HTERT RPE-1 (cell line): Measurements from ENCODE around the gene HSPA1L.
"Not testable (repeated sequence)": the region's sequence is repeated elsewhere in the genome, so short reads cannot be mapped to it uniquely, and the experiment has no call there.

ENCODE experiments used
- in situ Hi-C: fragments of 300-500 bp; cut with MboI; formaldehyde crosslinking; loops from 4 replicates; pipeline ENCODE4 v1.14.3; 2020; ENCODE audit warnings: low sequenced_read_pairs

Gene HSPA1L

DNA sequence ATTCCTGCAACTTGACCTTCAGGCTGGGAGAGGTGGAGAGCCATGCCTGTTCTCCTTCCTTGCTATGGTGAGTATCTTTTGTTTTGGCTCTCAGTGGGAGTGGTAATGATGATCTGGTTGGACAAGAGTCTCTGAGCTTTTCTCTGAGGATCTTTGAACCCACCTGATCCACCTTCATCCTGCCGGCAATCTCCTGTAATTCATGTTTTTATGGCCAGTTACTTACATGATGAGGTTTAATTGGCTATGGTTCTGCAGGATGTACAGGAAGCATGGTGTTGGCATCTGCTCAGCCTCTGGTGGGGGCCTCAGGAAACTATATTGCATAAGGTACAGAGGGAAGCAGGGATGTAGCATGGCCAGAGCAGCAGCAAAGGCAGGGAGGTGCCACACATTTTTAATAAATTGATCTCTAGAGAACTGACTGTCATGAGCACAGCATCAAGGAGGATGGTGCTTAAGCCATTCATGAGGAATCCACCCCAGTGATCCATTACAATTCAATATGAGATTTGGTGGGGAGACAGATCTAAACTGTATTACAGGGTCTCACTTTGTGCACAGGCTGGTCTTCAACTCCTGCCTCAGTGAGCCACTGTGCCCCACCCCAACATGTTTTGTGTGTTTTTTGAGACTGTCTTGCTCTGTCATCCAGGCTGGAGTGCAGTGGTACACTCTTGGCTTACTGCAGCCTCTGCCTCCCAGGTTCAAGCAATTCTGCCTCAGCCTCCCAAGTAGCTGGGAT is 22.5 kb upstream of the HSPA1L start:
- in situ Hi-C loops, result no loop called here

DNA sequence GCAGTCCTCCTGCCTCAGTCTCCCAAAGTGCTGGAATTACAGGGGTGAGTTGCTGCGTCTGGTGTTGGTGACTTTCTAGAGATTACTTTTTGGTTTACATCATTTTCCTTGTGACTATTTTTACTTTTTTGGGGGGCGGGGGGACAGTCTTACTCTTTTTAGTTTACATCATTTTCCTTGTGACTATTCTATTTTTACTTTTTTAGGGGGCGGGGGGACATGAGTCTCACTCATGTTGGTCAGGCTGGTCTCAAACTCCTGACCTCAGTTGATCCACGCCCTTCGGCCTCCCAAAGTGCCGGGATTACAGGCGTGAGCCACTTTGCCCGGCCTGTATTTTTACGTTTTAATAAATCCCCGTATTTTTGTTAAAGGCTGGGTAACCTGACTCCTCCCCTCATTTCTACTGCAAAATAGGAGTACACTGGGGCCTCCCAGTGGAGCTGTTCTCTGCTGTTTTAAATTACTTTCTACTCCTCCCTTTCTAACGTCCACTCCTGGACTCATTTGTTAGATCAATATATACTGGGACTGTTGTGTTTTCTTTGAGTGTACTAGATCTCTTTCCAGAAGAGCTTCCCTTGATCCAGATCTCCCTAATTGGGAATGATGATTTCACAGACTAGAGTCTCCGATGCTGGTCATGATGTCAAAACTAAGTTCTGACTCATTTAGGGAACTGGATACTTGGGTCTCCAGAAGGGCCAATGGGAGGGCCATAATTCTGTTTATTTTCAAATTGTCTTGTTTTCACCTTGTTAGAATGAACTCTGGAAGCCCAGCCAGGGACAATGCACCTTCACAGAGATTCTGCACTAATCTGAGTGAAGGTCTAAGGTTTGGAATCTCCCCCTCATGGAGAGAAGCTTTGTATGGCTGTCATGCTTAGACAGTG is 21.6 kb upstream of the HSPA1L start:
- in situ Hi-C loops, result no loop called here

DNA sequence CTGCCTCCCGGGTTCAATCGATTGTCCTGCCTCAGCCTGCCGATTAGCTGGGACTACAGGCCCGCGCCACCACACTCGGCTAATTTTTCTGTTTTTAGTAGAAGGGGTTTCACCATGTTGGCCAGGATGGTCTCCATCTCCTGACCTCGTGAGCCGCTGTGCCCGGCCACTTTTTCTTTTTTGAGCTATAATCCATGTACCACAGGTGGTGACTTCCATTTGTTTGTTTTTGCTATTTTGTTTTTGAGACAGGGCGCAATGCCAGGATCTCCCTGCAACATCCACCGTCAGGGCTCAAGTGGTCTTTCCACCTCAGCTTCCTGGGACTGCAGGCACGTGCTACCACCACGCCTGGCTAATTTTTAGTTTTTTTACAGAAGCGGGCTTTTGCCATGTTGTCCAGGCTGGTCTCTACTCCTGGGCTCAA is 21.0 kb upstream of the HSPA1L start:
- in situ Hi-C loops, result no loop called here

DNA sequence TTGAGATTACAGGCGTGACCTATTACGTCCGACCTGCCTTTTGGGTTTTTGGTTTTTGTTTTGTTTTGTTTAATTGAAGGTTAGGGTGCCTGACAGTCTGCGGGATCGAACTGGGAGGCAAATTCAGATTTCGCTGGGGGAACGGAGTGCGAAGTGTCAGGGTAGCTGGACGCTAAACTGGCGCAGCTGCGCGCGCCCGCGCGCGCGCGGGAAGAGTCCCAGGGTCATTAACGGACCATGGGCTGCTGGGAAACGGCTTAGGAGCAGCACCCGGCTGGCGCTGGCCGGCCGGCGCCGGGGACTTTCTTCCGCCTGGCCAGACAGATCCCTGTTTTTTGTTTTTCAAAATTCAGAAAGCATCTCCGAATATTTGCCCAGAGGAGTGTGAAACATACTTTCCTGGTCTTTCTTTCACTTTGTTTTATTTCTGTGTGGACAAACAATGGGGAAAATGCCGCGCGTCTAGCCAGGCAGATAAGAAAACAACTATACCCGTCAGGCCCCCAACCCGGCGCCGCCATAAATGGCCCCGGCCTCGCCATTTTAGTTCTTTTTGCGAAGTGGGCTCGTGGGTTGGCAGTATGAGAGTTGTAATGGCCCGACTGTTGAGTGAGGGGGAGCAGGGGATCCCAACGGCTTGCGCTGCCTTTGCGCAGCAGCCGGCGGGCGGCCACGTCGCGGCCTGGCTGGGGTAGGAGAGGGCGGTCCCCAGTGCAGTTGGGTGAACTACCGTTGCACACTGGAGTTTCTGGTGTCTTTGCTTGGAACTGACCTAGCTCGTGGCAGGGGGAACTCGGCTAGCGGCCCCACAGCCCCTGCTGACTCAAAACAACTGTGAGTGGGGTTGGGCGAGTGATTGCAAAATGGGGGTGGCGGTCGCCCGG is 19.5 kb upstream of the HSPA1L start:
- in situ Hi-C loops, result no loop called here

DNA sequence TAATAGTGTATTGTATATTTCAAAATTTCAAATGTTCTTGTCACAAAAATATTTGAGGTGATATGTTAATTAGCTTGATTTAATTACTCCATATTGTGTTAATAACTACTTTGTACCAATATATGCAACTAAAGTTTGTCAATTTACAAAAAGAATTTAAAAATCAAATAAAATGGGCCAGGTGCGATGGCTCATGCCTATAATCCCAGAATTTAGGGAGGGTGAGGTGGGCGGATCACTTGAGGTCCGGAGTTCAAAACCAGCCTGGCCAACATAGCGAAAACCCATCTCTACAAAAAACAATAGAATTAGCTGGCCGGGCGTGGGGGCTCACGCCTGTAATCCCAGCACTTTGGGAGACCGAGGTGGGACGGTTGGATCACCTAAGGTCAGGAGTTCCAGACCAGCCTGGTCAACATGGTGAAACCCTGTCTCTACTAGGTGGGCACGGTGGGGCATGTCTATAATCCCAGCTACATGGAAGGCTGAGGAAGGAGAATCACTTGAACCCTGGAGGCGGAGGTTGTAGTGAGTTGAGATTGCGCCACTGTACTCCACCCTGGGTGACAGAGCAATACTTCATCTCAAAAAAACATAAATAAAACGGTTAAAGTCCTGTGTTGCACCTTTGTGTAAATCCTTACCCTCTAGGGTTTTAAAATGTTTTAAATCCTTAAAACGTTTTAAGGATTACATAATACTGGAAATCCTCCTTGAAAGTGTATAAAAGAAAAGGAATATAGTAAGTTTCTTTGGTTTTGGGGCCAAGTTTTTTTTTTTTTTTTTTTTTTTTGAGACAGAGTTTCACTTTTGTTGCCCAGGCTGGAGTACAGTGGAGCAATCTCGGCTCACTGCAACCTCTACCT is 16.5 kb upstream of the HSPA1L start:
- in situ Hi-C loops, result no loop called here

DNA sequence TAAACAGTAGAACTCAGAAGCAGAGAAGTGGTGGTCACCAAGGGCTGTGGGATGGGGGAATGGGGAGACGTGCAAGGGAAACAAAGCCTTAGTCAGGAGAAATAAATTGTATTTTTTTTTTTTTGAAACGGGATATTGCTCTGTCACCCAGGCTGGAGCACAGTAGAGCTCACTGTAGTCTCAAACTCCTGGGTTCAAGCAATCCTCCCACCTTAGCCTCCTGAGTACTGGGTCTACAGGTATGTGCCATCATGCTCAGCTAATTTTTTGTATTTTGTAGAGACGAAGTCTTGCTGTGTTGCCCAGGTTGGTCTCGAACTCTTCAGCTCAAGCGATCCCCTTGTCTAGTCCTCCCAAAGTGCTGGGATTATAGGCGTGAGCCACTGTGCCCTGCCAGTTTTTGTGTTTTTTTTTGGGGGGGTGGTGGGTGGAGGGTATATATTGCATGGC is 15.8 kb upstream of the HSPA1L start:
- in situ Hi-C loops, result no loop called here

DNA sequence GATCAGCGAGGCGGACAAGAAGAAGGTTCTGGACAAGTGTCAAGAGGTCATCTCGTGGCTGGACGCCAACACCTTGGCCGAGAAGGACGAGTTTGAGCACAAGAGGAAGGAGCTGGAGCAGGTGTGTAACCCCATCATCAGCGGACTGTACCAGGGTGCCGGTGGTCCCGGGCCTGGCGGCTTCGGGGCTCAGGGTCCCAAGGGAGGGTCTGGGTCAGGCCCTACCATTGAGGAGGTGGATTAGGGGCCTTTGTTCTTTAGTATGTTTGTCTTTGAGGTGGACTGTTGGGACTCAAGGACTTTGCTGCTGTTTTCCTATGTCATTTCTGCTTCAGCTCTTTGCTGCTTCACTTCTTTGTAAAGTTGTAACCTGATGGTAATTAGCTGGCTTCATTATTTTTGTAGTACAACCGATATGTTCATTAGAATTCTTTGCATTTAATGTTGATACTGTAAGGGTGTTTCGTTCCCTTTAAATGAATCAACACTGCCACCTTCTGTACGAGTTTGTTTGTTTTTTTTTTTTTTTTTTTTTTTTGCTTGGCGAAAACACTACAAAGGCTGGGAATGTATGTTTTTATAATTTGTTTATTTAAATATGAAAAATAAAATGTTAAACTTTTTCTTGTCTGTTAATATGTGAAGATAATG is 14.7 kb upstream of the HSPA1L start:
- in situ Hi-C loops, result no loop called here

DNA sequence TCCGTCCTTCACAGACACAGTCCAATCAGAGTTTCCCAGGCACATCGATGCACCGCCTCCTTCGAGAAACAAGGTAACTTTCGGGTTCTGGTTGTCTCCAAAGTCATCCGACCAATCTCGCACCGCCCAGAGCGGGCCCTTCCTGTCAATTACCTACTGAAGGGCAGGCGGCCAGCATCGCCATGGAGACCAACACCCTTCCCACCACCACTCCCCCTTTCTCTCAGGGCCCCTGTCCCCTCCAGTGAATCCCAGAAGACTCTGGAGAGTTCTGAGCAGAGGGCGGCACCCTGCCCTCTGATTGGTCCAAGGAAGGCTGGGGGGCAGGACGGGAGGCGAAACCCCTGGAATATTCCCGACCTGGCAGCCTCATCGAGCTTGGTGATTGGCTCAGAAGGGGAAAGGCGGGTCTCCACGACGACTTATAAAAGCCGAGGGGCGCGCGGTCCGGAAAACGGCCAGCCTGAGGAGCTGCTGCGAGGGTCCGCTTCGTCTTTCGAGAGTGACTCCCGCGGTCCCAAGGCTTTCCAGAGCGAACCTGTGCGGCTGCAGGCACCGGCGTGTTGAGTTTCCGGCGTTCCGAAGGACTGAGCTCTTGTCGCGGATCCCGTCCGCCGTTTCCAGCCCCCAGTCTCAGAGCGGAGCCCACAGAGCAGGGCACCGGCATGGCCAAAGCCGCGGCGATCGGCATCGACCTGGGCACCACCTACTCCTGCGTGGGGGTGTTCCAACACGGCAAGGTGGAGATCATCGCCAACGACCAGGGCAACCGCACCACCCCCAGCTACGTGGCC is 12.4 kb upstream of the HSPA1L start, which contains the start of gene HSPA1B:
Gene HSPA1B, plus strand, starts transcription at position 453 of the 794 bp plus-strand sequence. Its CDS starts 213 bp downstream, at position 666.
- in situ Hi-C loops, result no loop called here

DNA sequence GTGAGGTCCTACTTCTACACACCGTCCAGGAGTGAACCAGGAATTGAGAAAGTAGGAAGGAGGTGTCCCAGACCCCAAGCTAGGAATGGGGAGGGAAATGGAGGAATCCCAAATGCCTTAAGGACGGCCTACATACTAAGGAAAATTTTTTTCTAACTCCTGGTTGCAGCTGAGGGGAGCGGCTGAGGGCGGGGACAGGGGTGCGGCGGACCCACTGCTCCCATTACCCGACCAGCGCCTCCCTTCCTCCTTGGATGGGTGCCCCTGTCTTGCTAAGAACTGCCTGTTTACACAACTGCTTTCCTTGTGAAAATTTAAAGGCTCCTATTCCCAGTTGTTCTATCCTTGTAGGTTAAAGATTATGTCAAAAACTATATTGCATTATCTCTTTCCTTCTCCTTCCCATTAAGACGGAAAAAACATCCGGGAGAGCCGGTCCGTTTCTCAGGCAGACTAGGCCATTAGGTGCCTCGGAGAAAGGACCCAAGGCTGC is 11.8 kb upstream of the HSPA1L start:
- in situ Hi-C loops, result no loop called here

DNA sequence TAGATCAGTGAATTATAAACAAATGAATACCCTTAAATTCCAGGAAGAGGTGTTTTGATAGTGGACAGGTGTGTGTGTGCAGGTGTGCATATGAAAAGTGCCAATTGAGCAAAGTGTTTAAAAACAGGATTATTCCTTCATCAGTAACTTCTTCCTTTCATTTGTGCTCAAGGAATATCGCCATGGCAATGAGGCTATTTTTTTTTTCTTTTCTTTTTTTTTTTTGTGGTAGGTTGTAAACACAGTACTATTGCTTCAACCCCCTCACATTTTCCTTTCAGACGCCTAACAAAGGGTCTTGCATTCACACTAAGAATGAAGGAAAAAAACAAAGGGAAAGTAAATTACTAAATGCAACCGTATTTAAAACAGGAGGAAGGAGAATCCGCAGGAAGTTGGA is 10.5 kb upstream of the HSPA1L start:
- in situ Hi-C loops, result no loop called here

DNA sequence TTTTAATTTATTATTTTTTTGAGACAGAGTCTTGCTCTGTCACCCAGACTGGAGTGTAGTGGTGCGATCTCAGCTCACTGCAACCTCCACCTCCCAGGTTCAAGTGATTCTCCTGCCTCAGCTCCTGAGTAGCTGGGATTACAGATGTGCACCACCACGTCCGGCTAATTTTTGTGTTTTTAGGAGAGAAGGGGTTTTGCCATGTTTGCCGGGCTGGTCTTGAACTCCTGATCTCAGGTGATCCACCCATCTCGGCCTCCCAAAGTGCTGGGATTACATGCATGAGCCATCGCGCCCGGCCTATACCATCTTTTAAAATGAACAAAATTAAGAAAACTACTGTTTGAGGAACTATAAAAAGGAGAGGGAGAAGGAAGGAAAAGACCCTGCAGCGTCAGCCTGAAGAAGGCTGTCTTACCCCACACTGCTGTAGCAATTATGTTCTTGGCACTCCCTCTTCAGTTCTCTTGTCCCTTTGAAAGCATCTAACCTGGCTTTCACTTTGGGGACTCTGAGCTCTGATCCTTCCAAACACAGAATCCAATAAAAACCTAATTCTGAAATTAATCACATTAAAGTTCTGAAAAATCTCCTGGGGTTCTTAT is 8.6 kb upstream of the HSPA1L start:
- in situ Hi-C loops, result not testable (repeated sequence)

DNA sequence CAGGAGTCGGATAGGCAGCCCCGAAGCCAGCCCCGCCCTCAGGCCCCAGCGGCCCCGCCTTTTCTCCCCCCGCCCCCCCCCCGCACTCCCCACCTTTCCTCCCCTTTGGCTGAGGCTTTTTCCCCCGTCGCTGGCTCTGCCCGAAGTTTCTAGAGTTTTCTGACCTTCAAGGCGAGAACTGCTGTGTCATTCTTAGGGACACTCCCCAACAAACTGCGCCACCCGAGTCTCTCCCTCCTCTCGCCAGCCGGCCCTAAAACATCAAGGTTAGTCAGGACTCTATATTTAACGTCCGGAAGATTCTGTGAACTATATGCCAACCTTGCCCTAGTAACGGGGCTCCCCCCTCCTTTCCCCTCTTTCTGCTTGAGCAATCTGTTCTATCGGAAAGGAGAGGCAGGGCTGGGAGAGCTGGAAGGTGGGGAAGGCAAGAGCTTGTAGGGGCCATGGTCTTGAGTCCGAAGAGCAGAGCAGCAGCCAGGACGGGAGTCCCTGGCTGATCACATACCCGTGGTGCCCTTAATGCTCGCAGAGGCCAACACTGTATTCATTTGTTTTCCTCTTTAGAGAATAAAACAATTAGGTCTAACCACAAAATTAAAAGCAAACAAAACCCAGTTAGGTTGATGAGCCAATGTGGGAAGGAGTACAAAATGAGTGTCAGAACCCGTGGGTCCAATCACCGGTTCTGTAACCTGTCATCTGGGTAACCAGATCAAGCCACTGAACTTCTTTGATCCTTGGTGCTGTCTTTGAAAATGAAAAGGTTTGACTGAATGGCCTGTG is 7.1 kb upstream of the HSPA1L start:
- in situ Hi-C loops, result no loop called here

DNA sequence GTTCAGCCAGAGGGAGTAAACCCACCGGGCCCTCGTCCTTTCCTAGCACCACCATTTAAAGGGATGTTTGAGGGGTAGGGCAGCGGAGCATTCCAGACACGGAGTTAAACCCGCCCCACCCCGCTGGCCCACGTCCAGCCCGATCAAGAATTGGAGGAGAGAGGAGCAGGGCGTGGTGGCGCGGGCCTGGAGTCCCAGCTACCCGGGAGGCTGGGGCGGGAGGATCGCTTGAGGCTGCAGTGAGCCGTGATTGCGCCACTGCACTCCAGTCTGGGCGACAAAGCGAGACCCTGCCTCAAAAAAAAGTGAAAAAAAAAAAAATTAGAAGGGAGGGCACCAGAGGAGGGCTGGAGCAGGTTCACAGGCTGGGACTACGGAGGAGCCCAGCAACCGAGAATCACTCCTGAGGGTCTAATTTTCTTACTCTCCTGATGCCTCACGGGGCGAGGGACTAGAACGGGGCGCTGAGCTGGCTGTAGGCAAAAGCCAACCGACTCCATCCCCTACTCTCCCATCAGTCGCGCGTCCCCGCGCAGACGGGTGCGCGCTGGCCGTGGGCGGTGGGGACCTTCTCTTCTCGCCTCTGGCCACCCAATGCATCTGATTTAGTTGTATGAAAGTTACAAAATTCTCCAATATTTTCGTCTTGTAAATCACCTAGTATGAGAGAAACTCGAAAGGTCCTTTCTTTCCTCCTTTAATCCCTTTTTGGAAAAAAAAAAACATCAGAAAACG is 6.4 kb upstream of the HSPA1L start:
- in situ Hi-C loops, result no loop called here

DNA sequence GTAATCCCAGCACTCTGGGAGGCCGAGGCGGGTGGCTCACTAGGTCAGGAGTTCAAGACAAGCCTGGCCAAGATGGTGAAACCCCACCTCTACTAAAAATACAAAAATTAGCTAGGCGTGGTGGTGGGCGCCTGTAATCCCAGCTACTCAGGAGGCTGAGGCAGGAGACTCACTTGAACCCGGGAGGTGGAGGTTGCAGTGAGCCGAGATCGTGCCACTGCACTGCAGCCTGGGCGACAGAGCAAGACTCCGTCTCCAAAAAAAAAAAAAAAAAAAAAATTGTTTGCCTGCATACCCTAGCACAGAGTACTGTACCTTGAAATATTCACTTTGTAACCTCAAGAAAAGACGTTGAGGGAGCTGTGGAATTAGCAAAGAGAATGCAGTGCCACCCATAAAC is 5.3 kb upstream of the HSPA1L start:
- in situ Hi-C loops, result not testable (repeated sequence)

DNA sequence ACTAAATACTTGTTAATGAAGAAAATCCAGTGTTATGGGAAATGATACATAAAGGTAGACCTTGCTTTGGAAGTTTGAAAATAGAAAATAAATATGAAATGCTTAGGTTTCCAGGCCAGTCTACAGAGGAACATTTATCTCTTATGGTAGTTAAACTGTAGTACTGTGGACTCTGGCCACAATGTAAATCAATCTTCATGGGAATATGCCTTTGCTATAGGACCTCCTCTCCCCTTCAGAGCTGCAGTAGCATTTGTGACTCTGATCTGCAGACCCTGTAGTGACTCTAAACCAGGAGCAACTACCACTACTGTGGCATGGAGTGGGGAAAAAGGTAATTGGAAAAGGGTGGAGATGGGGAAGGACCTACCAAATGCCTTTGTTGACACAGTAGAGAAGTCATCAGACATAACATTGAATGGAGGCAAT is 4.8 kb upstream of the HSPA1L start:
- in situ Hi-C loops, result no loop called here

DNA sequence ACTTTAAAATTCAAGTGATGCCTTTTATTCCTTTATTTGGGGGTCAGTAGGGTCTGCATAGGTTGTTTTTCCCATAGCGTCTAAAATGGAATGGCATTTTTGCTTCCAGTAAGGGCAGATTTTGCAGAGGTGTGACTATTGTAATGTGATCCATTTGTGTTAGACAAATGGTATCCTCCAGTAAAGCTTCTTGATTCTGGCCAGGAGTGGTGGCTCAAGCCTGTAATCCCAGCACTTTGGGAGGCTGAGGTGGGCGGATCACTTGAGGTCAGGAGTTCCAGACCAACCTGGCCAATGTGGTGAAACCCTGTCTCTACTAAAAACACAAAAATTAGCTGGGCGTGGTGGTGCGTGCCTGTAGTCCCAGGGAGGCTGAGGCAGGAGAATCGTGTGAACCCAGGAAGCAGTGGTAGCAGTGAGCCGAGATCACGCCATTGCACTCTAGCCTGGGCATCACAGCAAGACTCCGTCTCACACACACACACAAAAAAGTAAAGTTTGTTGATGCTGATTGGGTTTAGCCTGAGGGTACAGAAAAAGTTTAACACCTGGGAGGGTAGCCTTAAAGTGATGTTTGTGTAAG is 2.9 kb upstream of the HSPA1L start:
- in situ Hi-C loops, result not testable (repeated sequence)
